Right lobe of liver (tissue), 4 donors: ENCODE data around the gene LYZL6.

Source experiments
- CTCF ChIP-seq, 4 donors: fragments of 200-600 bp in 3 of 4; fragments of 450-650 bp in 1 of 4; IDR thresholded peaks; one replicate each; pipeline versions ENCODE4 v1.5.1 to v1.8.0; 2016 to 2022; ENCODE audit warnings: antibody characterized with exemption in 4 of 4, mild to moderate bottlenecking in 2 of 4
- POLR2A ChIP-seq: fragments of 450-650 bp; IDR thresholded peaks from one replicate; pipeline ENCODE4 v1.6.1; 2017; ENCODE audit warnings: antibody characterized with exemption, mild to moderate bottlenecking
- donor health status: DM: no; HTN: no; CAD: no.
- donor health status: DM: no; HTN: no; CAD: no.
- donor health status: DM: no; HTN: yes; CAD: no.

DNA sequence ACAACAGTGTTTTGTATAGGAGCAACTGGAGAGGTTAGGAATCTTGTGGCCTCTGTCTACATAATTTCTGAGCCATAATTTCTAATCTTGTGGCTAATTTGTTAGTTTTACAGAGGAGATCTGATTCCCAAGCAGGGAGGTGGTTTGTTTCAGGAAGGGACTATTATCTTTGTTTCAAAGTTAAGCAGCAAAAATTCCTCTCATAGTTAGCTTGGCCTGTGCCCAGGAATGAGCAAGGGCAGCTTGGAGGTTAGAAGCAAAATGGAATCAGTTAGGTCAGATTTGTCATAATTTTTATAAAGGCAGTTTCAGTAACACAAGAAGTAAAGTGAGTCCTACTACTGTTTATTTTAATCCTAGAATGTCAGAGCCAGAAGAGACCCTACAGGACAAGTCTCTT, 10.9 kb downstream of the LYZL6 start:
- TF ChIP-seq CTCF (IDR thresholded peaks at IDR 0.05) (no peak), POLR2A (no peak)
